Vagina (tissue), 2 donors: ENCODE data around the gene NFU1. TPM values are rescaled to one million over a fixed set of nuclear protein-coding genes. Genes with fewer than 3 reads are reported as not detected.
"Not testable (repeated sequence)": the region's sequence is repeated elsewhere in the genome, so short reads cannot be mapped to it uniquely, and the experiment has no call there.

Experiments
- DNase-seq, 2 donors: peaks; one replicate each; pipeline ENCODE4 v3.0.0-alpha.2; 2017; ENCODE audit errors: extremely low spot score in 2 of 2
- H3K27ac ChIP-seq: fragments of 200-600 bp; sonication (generic); one replicate; pipeline ENCODE4 v1.5.1; 2019
- H3K27me3 ChIP-seq: fragments of 200-600 bp; sonication (generic); one replicate; pipeline ENCODE4 v1.5.1; 2019
- H3K36me3 ChIP-seq, 2 donors: fragments of 200-600 bp; sonication (generic); one replicate each; pipeline ENCODE4 v1.5.1; 2017 to 2019
- H3K4me1 ChIP-seq: fragments of 200-600 bp; sonication (generic); one replicate; pipeline ENCODE4 v1.5.1; 2019
- H3K4me3 ChIP-seq, 2 donors: fragments of 200-600 bp; sonication (generic); 1 replicate in 1 of 2; 2 replicates in 1 of 2; pipeline ENCODE4 v1.5.1; 2016 to 2019
- H3K9me3 ChIP-seq: fragments of 200-600 bp; sonication (generic); one replicate; pipeline ENCODE4 v1.5.1; 2019
- POLR2A ChIP-seq, 2 donors: fragments of 450-650 bp; IDR thresholded peaks; one replicate each; pipeline ENCODE4 v1.6.1; 2017; ENCODE audit warnings: antibody characterized with exemption in 2 of 2, mild to moderate bottlenecking in 2 of 2, moderate library complexity in 2 of 2
- POLR2AphosphoS5 ChIP-seq, 2 donors: sonication (generic); formaldehyde crosslinking; IDR thresholded peaks; one replicate each; pipeline ENCODE4 v1.9.0; 2017; ENCODE audit warnings: antibody characterized with exemption in 2 of 2, mild to moderate bottlenecking in 2 of 2, low read depth in 1 of 2; ENCODE audit not compliant: insufficient read depth in 1 of 2
- intact Hi-C: fragments of 100-400 bp; cut with DNase I; formaldehyde crosslinking; loops from one replicate; pipeline ENCODE4 v1.15.1; 2023
- total RNA-seq: library from RNA; depleted of rRNA; stranded (reverse); fragments of >200 nt; gene quantifications from one replicate; pipeline ENCODE4 v1.2.3, GENCODE V29; 2016
- TF ChIP-seq, protein P1 (sequence below), 3 experiments: fragments of 450-650 bp in 2 of 3; fragments of 200-600 bp in 1 of 3; sonication (generic) in 1 of 3; IDR thresholded peaks; one replicate each; pipeline ENCODE4 v1.5.1; 2017 to 2019; ENCODE audit warnings: antibody characterized with exemption in 3 of 3, mild to moderate bottlenecking in 2 of 3, moderate library complexity in 2 of 3

Gene NFU1
- total RNA-seq, 1 donor from 2014 or later, result 64.8 TPM

GRCh38 chr2:69453475-69454129 is 16.4 kb upstream of the NFU1 start:
- Histone ChIP-seq H3K4me3 (no peak overlapping the region), H3K36me3 (no peaks in the 10 kb centered on the region), H3K27ac (no peak overlapping the region), H3K4me1 (no peaks in the 10 kb centered on the region), H3K9me3 (no peaks in the 10 kb centered on the region), H3K27me3 (no peaks in the 10 kb centered on the region)
- intact Hi-C loops, result no loop called here
- no peak for TF ChIP-seq POLR2A (IDR thresholded peaks at IDR 0.05)
- TF ChIP-seq, protein P1, sequence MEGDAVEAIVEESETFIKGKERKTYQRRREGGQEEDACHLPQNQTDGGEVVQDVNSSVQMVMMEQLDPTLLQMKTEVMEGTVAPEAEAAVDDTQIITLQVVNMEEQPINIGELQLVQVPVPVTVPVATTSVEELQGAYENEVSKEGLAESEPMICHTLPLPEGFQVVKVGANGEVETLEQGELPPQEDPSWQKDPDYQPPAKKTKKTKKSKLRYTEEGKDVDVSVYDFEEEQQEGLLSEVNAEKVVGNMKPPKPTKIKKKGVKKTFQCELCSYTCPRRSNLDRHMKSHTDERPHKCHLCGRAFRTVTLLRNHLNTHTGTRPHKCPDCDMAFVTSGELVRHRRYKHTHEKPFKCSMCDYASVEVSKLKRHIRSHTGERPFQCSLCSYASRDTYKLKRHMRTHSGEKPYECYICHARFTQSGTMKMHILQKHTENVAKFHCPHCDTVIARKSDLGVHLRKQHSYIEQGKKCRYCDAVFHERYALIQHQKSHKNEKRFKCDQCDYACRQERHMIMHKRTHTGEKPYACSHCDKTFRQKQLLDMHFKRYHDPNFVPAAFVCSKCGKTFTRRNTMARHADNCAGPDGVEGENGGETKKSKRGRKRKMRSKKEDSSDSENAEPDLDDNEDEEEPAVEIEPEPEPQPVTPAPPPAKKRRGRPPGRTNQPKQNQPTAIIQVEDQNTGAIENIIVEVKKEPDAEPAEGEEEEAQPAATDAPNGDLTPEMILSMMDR (IDR thresholded peaks at IDR 0.05), result no peak
- no peak for TF ChIP-seq POLR2AphosphoS5 (IDR thresholded peaks at IDR 0.05; ENCODE audit: insufficient read depth in 1 of 2, low read depth in 1 of 2)
- no peak for DNase-seq

DNA sequence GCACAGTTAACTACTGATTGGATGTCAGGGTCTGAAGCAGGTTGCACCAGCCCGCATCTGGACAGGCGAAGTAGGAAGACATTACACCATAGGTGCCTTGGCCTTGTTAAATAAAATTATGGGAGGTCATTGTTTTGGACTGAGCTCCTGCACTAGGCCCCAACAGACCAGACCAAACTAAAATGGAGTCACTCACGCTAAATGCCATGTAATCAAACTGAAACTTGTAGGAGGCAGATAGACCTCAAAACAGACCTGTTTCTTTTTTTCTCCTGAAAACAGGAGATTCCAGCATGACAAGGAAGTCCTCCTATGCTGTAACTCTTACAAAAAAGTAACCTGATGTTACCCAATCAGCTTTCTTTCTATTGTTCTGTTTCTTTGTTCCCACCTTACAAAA is 15.5 kb upstream of the NFU1 start:
- H3K36me3 ChIP-seq, result no peaks in the 10 kb centered on the region
- H3K27ac ChIP-seq, result no peak overlapping the region
- no peaks in the 10 kb centered on the region for H3K27me3 ChIP-seq
- H3K4me3 ChIP-seq, result no peak overlapping the region
- H3K4me1 ChIP-seq, result no peaks in the 10 kb centered on the region
- intact Hi-C loops, result no loop called here
- no peaks in the 10 kb centered on the region for H3K9me3 ChIP-seq
- DNase-seq, result no peak
- TF ChIP-seq, protein P1 (IDR thresholded peaks at IDR 0.05), result no peak
- TF ChIP-seq POLR2AphosphoS5 (IDR thresholded peaks at IDR 0.05; ENCODE audit: insufficient read depth in 1 of 2, low read depth in 1 of 2), result no peak
- no peak for TF ChIP-seq POLR2A (IDR thresholded peaks at IDR 0.05)

- Histone ChIP-seq H3K27ac (no peak overlapping the region), H3K9me3 (no peaks in the 10 kb centered on the region), H3K27me3 (no peaks in the 10 kb centered on the region), H3K4me1 (no peaks in the 10 kb centered on the region), H3K4me3 (no peak overlapping the region), H3K36me3 (no peaks in the 10 kb centered on the region)
- intact Hi-C loops, result no loop called here
- DNase-seq, result no peak
- TF ChIP-seq POLR2AphosphoS5 (IDR thresholded peaks at IDR 0.05; ENCODE audit: insufficient read depth in 1 of 2, low read depth in 1 of 2) (no peak), POLR2A (IDR thresholded peaks at IDR 0.05) (no peak)
- TF ChIP-seq, protein P1 (IDR thresholded peaks at IDR 0.05), result no peak
These were observed 13.6 kb upstream of the NFU1 start for GRCh38 chr2:69450735-69451416.

DNA sequence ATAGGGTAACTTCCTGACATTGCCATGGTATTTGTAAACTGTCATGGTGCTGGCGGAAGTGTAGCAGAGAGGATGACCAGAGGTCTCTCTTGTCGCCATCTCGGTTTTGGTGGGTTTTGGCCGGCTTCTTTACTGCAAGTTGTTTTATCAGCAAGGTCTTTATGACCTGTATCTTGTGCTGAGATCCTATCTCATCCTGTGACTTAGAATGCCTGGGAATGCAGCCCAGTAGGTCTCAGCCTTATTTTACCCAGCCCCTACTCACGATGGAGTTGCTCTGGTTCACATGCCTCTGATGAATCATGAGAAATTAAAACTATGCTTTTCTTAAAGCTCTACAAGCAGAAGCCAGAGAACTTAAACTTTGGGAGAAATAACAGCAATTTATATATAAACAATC is 12.7 kb upstream of the NFU1 start:
- TF ChIP-seq, protein P1 (IDR thresholded peaks at IDR 0.05), result no peak
- TF ChIP-seq POLR2A (IDR thresholded peaks at IDR 0.05) (no peak), POLR2AphosphoS5 (IDR thresholded peaks at IDR 0.05; ENCODE audit: insufficient read depth in 1 of 2, low read depth in 1 of 2) (no peak)

GRCh38 chr2:69443673-69444072 is 6.4 kb upstream of the NFU1 start:
- H3K36me3 ChIP-seq, intact Hi-C loops, H3K27ac ChIP-seq: not testable (repeated sequence)

More for the DNA sequence above, 12.7 kb upstream of the NFU1 start:
- no peak for DNase-seq
- intact Hi-C loops, result no loop called here
- Histone ChIP-seq H3K9me3 (no peaks in the 10 kb centered on the region), H3K36me3 (no peaks in the 10 kb centered on the region), H3K27ac (no peak overlapping the region), H3K4me3 (no peak overlapping the region), H3K27me3 (no peaks in the 10 kb centered on the region), H3K4me1 (no peaks in the 10 kb centered on the region)

GRCh38 chr2:69439499-69439898 is 2.3 kb upstream of the NFU1 start:
- H3K4me1 ChIP-seq, result peaks cover 35% of the 10 kb centered on the region
- H3K9me3 ChIP-seq, H3K36me3 ChIP-seq, H3K27ac ChIP-seq, intact Hi-C loops, H3K27me3 ChIP-seq, DNase-seq, H3K4me3 ChIP-seq: not testable (repeated sequence)

More at GRCh38 chr2:69443673-69444072, 6.4 kb upstream of the NFU1 start:
- DNase-seq, H3K9me3 ChIP-seq, H3K27me3 ChIP-seq, H3K4me1 ChIP-seq, H3K4me3 ChIP-seq: not testable (repeated sequence)
